Osteocyte (in vitro differentiated cells): ENCODE data around the gene ZNF521. TPM values are rescaled to one million over a fixed set of nuclear protein-coding genes. Genes with fewer than 3 reads are reported as not detected.
A peak's percentile ranks its signal among the peaks of the same experiment; 100 is the strongest.

Source experiments
- DNase-seq: peaks from one replicate; pipeline ENCODE4 v3.0.0; 2021; ENCODE audit warnings: mixed read lengths; ENCODE audit not compliant: unreplicated experiment; ENCODE audit errors: extremely low spot score
- H3K27ac Mint-ChIP-seq: one replicate; pipeline ENCODE4 v1.8.0; 2021; ENCODE audit warnings: mild to moderate bottlenecking, mixed read lengths; ENCODE audit not compliant: unreplicated experiment
- H3K27me3 Mint-ChIP-seq: one replicate; pipeline ENCODE4 v1.8.0; 2021; ENCODE audit warnings: mixed read lengths; ENCODE audit not compliant: unreplicated experiment
- H3K36me3 Mint-ChIP-seq: one replicate; pipeline ENCODE4 v1.8.0; 2021; ENCODE audit warnings: mixed read lengths; ENCODE audit not compliant: unreplicated experiment
- H3K4me1 Mint-ChIP-seq: one replicate; pipeline ENCODE4 v1.8.0; 2021; ENCODE audit warnings: mixed read lengths; ENCODE audit not compliant: unreplicated experiment
- H3K4me3 Mint-ChIP-seq: one replicate; pipeline ENCODE4 v1.8.0; 2021; ENCODE audit warnings: mild to moderate bottlenecking, moderate library complexity, mixed read lengths; ENCODE audit not compliant: unreplicated experiment
- H3K9me3 Mint-ChIP-seq: one replicate; pipeline ENCODE4 v1.8.0; 2021; ENCODE audit warnings: mixed read lengths; ENCODE audit not compliant: unreplicated experiment
- total RNA-seq: library from RNA; stranded (reverse); gene quantifications from 2 replicates; pipeline ENCODE4 v1.2.1, GENCODE V29; 2021
- TF ChIP-seq, protein P1 (sequence below): fragments of 200-600 bp; sonication (generic); IDR thresholded peaks from 2 replicates; pipeline ENCODE4 v1.5.0; 2021; ENCODE audit warnings: antibody characterized with exemption, mild to moderate bottlenecking, moderate library complexity

Gene ZNF521
- total RNA-seq, 1 donor from 2014 or later = 57.1 TPM

DNA sequence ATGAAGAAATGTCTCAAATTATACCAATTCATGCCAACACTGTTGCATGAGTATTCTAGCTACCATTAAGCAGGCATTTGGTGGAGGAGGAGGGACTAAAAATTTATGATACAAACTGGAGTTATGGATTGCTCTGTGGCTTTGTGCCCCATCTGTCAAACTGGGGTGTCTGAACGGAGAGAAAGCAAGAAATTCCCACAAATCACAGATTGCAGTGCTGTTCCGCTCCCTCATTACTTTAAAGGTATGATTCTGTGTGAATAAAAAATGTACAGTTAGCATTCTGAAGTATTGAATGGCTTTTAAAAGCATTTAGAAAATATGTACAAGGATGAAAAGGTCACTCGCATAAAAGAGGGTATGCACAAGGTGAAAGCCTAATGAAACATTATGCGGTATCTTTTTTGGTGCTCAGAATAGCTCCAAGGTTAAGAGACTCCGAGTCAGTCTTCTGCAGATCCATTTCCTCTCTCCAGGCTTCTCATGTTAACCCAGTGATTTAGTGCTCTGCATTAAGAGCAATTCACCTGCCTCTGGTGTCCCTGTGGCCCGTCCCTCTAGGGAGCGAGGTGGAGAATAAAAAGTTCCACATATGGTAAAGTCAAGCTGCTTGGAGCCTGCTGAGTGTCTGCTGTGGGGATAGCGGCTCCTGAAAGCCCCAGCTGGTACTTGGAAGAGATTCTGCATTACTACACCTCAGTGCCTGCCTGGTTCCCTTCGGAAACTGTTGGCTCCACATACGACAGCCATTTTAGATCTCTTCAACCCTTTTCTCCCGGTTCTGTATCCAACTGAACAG is 184.2 kb downstream of the ZNF521 start:
- Mint-ChIP-seq H3K36me3 (no peaks in the 10 kb centered on the region), H3K27me3 (no peaks in the 10 kb centered on the region), H3K4me1 (peaks cover 51% of the 10 kb centered on the region), H3K9me3 (no peaks in the 10 kb centered on the region), H3K4me3 (no peak overlapping the region), H3K27ac (no peak overlapping the region)
- DNase-seq = no peak
- TF ChIP-seq, protein P1, sequence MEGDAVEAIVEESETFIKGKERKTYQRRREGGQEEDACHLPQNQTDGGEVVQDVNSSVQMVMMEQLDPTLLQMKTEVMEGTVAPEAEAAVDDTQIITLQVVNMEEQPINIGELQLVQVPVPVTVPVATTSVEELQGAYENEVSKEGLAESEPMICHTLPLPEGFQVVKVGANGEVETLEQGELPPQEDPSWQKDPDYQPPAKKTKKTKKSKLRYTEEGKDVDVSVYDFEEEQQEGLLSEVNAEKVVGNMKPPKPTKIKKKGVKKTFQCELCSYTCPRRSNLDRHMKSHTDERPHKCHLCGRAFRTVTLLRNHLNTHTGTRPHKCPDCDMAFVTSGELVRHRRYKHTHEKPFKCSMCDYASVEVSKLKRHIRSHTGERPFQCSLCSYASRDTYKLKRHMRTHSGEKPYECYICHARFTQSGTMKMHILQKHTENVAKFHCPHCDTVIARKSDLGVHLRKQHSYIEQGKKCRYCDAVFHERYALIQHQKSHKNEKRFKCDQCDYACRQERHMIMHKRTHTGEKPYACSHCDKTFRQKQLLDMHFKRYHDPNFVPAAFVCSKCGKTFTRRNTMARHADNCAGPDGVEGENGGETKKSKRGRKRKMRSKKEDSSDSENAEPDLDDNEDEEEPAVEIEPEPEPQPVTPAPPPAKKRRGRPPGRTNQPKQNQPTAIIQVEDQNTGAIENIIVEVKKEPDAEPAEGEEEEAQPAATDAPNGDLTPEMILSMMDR = no peak

DNA sequence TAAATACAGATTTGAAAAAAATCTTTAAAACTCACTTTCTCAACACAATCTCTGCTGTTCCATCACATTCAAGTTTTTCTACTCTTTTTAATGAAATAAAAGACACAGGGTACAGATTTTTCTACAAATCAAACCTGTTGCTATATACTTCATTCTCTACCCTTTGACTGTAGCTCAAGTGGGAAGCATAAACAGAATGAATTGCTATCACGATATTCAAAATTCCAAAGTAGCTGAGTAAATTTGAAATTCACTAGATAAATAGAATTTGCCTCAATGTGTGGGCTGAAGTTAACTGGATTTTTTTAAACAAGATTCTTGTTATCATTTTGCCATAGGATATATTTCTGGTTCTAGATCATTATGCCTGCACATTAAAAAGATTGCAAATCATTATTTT is 185.9 kb downstream of the ZNF521 start:
- peak overlapping the region; percentile 65 for H3K4me3 Mint-ChIP-seq
- H3K9me3 Mint-ChIP-seq = no peaks in the 10 kb centered on the region
- peaks cover 53% of the 10 kb centered on the region for H3K4me1 Mint-ChIP-seq
- H3K36me3 Mint-ChIP-seq = no peaks in the 10 kb centered on the region
- no peaks in the 10 kb centered on the region for H3K27me3 Mint-ChIP-seq
- H3K27ac Mint-ChIP-seq = peak overlapping the region; percentile 82
- no peak for DNase-seq
- TF ChIP-seq, protein P1 = no peak

DNA sequence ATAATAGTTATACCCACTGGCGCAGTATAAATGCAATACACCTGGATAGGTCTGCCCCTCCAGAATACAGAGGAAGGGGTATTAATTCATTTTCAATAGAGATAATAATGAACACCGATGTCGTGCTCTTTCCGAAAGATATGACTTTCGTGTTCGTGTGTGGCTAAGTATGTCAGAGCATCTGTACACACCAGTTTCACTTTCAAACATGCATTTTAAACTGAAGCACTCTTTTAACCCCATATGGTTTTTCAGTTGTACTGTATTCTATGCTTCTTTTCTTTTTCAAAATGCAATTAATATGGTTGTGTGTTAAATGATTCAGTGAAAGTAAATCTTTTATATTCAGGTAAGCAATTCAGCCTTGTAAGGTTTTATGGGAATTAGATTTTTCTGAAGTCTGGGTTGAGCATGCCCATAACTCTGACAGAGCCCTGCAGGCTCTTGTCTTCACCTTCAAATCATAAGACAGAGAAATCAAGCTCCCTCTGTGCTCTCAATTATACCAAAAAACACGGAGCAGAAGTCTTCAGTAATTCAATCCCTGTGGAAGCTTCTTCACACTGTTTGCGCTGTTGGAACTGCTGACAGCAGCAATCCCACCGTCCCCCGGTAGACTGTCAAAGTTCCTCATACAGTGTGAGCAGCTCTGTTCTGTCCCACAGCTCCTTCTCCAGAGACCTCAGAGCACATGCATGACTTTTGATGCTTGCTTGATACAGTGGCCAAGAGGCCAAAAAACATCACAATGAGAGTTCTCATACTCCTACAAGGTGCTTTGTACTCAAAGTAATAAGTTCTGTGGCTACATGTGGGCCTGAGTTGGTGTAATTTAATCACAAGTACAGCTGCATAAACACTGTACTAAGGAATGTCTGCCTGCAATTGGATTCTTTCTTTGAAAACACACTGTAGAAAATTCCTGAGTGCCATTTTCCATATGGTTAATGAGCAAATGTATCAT is 186.8 kb downstream of the ZNF521 start:
- H3K9me3 Mint-ChIP-seq = no peaks in the 10 kb centered on the region
- H3K36me3 Mint-ChIP-seq = peaks cover 3% of the 10 kb centered on the region
- H3K27ac Mint-ChIP-seq = peak overlapping the region; percentile 82
- TF ChIP-seq, protein P1 = peak; percentile 14
- H3K4me1 Mint-ChIP-seq = peaks cover 52% of the 10 kb centered on the region
- no peak for DNase-seq
- H3K27me3 Mint-ChIP-seq = no peaks in the 10 kb centered on the region
- H3K4me3 Mint-ChIP-seq = peak overlapping the region; percentile 65

DNA sequence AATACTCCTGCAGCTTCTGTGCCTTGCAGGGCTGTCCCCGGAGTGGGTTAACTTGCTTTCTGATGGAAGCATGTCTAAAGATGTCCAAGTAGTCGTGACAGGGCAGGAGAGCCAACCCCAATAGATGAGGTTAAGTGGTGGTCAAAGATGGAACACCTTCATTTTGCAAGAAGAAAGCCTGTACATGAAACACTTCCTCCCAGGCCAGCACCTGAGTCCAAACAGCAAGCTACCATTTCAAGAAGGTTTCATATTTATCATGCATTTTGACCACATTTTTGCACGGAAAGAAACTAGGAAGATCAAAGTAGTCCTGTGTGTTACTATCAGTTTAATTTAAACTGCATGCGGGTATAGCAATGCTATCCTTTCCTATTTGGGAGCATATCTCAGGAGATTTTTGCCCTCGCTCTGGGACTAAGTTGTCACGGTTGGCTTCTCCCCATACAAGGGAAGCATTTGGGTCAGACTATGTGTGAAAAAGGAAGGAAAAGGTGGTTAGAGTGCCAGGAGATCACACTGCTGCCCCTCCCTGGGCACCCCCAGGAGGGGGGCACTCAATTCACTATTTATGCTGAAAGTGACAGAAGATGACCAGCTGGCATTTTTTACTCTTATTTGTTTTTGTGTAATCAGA is 187.6 kb downstream of the ZNF521 start:
- Mint-ChIP-seq H3K36me3 (peaks cover 3% of the 10 kb centered on the region), H3K27me3 (no peaks in the 10 kb centered on the region), H3K4me1 (peaks cover 46% of the 10 kb centered on the region), H3K9me3 (no peaks in the 10 kb centered on the region), H3K27ac (peak overlapping the region; percentile 82), H3K4me3 (peak overlapping the region; percentile 65)
- TF ChIP-seq, protein P1 = no peak
- no peak for DNase-seq
